H9 (cell line): Measurements from ENCODE around the gene HP. TPM values are rescaled to one million over a fixed set of nuclear protein-coding genes. Genes with fewer than 3 reads are reported as not detected.

ENCODE experiments used
- DNase-seq: peaks from one replicate; pipeline ENCODE4 v3.0.0-alpha.2; 2017
- H2AFZ ChIP-seq: one replicate; pipeline ENCODE4 v1.6.1; 2013; ENCODE audit warnings: mild to moderate bottlenecking, low read length, control low read depth, moderate library complexity
- H2AK5ac ChIP-seq: 2 replicates; pipeline ENCODE4 v1.6.1; 2013; ENCODE audit warnings: low read length, control low read depth, mixed read lengths; ENCODE audit not compliant: insufficient read length
- H2BK120ac ChIP-seq: one replicate; pipeline ENCODE4 v1.6.1; 2013; ENCODE audit warnings: low read depth, mild to moderate bottlenecking, low read length, control low read depth, inconsistent platforms; ENCODE audit not compliant: poor library complexity, severe bottlenecking
- H2BK12ac ChIP-seq: 2 replicates; pipeline ENCODE4 v1.6.1; 2013; ENCODE audit warnings: low read length, control low read depth, mixed read lengths, low read depth; ENCODE audit not compliant: insufficient read length
- H2BK15ac ChIP-seq: 2 replicates; pipeline ENCODE4 v1.6.1; 2013; ENCODE audit warnings: low read depth, low read length, control low read depth
- H2BK20ac ChIP-seq: one replicate; pipeline ENCODE4 v1.6.1; 2013; ENCODE audit warnings: low read depth, mild to moderate bottlenecking, low read length, control low read depth, inconsistent platforms; ENCODE audit not compliant: poor library complexity, severe bottlenecking
- H2BK5ac ChIP-seq: 2 replicates; pipeline ENCODE4 v1.6.1; 2013; ENCODE audit warnings: low read length, control low read depth, mixed read lengths; ENCODE audit not compliant: insufficient read length
- H3K14ac ChIP-seq: 2 replicates; pipeline ENCODE4 v1.6.1; 2013; ENCODE audit warnings: low read length, control low read depth; ENCODE audit not compliant: insufficient read depth
- H3K18ac ChIP-seq: 2 replicates; pipeline ENCODE4 v1.6.1; 2013; ENCODE audit warnings: low read depth, mild to moderate bottlenecking, mixed read lengths, low read length, control low read depth; ENCODE audit not compliant: insufficient read length
- H3K23ac ChIP-seq: 2 replicates; pipeline ENCODE4 v1.6.1; 2013; ENCODE audit warnings: low read length, control low read depth, mixed read lengths, low read depth; ENCODE audit not compliant: insufficient read length
- H3K23me2 ChIP-seq: 2 replicates; pipeline ENCODE4 v1.6.1; 2013; ENCODE audit warnings: low read depth, mild to moderate bottlenecking, mixed read lengths, low read length, control low read depth; ENCODE audit not compliant: insufficient read length, poor library complexity, severe bottlenecking
- H3K27ac ChIP-seq: 2 replicates; pipeline ENCODE4 v1.5.1; 2013; ENCODE audit warnings: low read length, control low read depth, mixed read lengths, low read depth; ENCODE audit not compliant: insufficient read length
- H3K27me3 ChIP-seq: 2 replicates; pipeline ENCODE4 v1.6.1; 2013; ENCODE audit warnings: low read length, control low read depth, inconsistent platforms; ENCODE audit not compliant: insufficient read depth
- H3K4ac ChIP-seq: 2 replicates; pipeline ENCODE4 v1.6.1; 2013; ENCODE audit warnings: low read depth, mild to moderate bottlenecking, control low read depth, inconsistent platforms, low read length, moderate library complexity
- H3K4me1 ChIP-seq: 2 replicates; pipeline ENCODE4 v1.6.1; 2013; ENCODE audit warnings: low read length, control low read depth, inconsistent platforms; ENCODE audit not compliant: insufficient read depth
- H3K4me2 ChIP-seq: 2 replicates; pipeline ENCODE4 v1.6.1; 2013; ENCODE audit warnings: low read length, control low read depth, mixed read lengths; ENCODE audit not compliant: insufficient read length, insufficient read depth
- H3K56ac ChIP-seq: 2 replicates; pipeline ENCODE4 v1.6.1; 2013; ENCODE audit warnings: low read depth, mild to moderate bottlenecking, mixed read lengths, low read length, control low read depth; ENCODE audit not compliant: insufficient read length
- H3K79me1 ChIP-seq: 2 replicates; pipeline ENCODE4 v1.6.1; 2013; ENCODE audit warnings: low read depth, mild to moderate bottlenecking, moderate library complexity, low read length, control low read depth, inconsistent platforms; ENCODE audit not compliant: insufficient read depth, poor library complexity, severe bottlenecking
- H3K79me2 ChIP-seq: 2 replicates; pipeline ENCODE4 v1.6.1; 2013; ENCODE audit warnings: low read length, control low read depth, inconsistent platforms; ENCODE audit not compliant: insufficient read depth
- H3K9ac ChIP-seq: 2 replicates; pipeline ENCODE4 v1.6.1; 2013; ENCODE audit warnings: low read length, control low read depth, mixed read lengths; ENCODE audit not compliant: insufficient read length; ENCODE audit errors: extremely low read depth
- H3K9me3 ChIP-seq: one replicate; pipeline ENCODE4 v1.6.1; 2013; ENCODE audit warnings: low read depth, low read length, inconsistent platforms; ENCODE audit not compliant: control insufficient read depth
- H3T11ph ChIP-seq: one replicate; pipeline ENCODE4 v1.6.1; 2013; ENCODE audit warnings: mild to moderate bottlenecking, low read length, control low read depth, inconsistent platforms
- H4K20me1 ChIP-seq: one replicate; pipeline ENCODE4 v1.6.1; 2013; ENCODE audit not compliant: control insufficient read depth, insufficient read length, insufficient read depth
- H4K5ac ChIP-seq: 2 replicates; pipeline ENCODE4 v1.6.1; 2013; ENCODE audit warnings: low read depth, mild to moderate bottlenecking, mixed read lengths, low read length, control low read depth; ENCODE audit not compliant: insufficient read length
- H4K8ac ChIP-seq: replicated peaks from 2 replicates; pipeline ENCODE4 v1.6.1; 2013; ENCODE audit warnings: low read length, control low read depth, mixed read lengths, low read depth; ENCODE audit not compliant: insufficient read length
- H4K91ac ChIP-seq: 2 replicates; pipeline ENCODE4 v1.6.1; 2013; ENCODE audit warnings: low read depth, mild to moderate bottlenecking, moderate library complexity, mixed read lengths, low read length, control low read depth; ENCODE audit not compliant: insufficient read length
- H3K27ac Mint-ChIP-seq, 3 experiments: 2 replicates in 2 of 3; 3 replicates in 1 of 3; pipeline ENCODE4 v1.8.0; 2020 to 2021; ENCODE audit warnings: mixed read lengths in 3 of 3, mild to moderate bottlenecking in 1 of 3, moderate library complexity in 1 of 3
- H3K27me3 Mint-ChIP-seq: 2 replicates; pipeline ENCODE4 v1.8.0; 2021; ENCODE audit warnings: low read depth, mild to moderate bottlenecking, moderate library complexity, mixed read lengths
- H3K36me3 Mint-ChIP-seq, 3 experiments: 2 replicates in 2 of 3; 3 replicates in 1 of 3; pipeline ENCODE4 v1.8.0; 2020 to 2021; ENCODE audit warnings: low read depth in 3 of 3, mixed read lengths in 3 of 3; ENCODE audit not compliant: insufficient read depth in 1 of 3
- H3K4me1 Mint-ChIP-seq, 2 experiments: 2 replicates each; pipeline ENCODE4 v1.8.0; 2020; ENCODE audit warnings: mixed read lengths in 2 of 2
- H3K4me3 Mint-ChIP-seq, 2 experiments: 2 replicates in 1 of 2; 3 replicates in 1 of 2; pipeline ENCODE4 v1.8.0; 2020 to 2021; ENCODE audit warnings: mild to moderate bottlenecking in 2 of 2, mixed read lengths in 2 of 2, moderate library complexity in 1 of 2
- H3K9me3 Mint-ChIP-seq, 2 experiments: 2 replicates in 1 of 2; 3 replicates in 1 of 2; pipeline ENCODE4 v1.8.0; 2020; ENCODE audit warnings: mild to moderate bottlenecking in 2 of 2, mixed read lengths in 2 of 2, moderate library complexity in 1 of 2
- CTCF ChIP-seq: fragments of 200-600 bp; sonication (generic); conservative IDR thresholded peaks from 3 replicates; pipeline ENCODE4 v1.8.0; 2021; ENCODE audit warnings: antibody characterized with exemption, mild to moderate bottlenecking
- WGBS: extraction: QIAGEN DNeasy Blood & Tissue Kit; methylation state at CpG from one replicate; pipeline ENCODE4 v1.1.7; 2013; ENCODE audit warnings: missing lambda C conversion rate, low lambda C conversion rate, mixed read lengths; ENCODE audit not compliant: insufficient read length; ENCODE audit errors: extremely low coverage; 5-methylcytosine and 5-hydroxymethylcytosine counted together
- total RNA-seq: library from RNA; stranded (reverse); gene quantifications from 2 replicates; pipeline ENCODE4 v1.2.1, GENCODE V29; 2021

The HP gene
- total RNA-seq, 1 experiment from 2014 or later = not detected

- peak within 1 kb of the TSS; percentile 71 to 98 (median 72); a peak in 5 of 7 replicates for H3K27ac Mint-ChIP-seq
- H3K9me3 Mint-ChIP-seq = no peaks in the 10 kb centered on the region; a peak in 1 of 5 replicates
- peaks cover 26% of the 10 kb centered on the region for H3K27me3 Mint-ChIP-seq
Observed at GRCh38 chr16:72008424-72009216, 45.7 kb upstream of the HP start, which contains the start of gene DHODH. Gene DHODH, plus strand, starts transcription at chr16:72008744. Its CDS starts 21 bp downstream, at chr16:72008765.

More at GRCh38 chr16:72008424-72009216, 45.7 kb upstream of the HP start, which contains the start of gene DHODH:
- no peak within 1 kb of the TSS for H3K56ac ChIP-seq
- H3K9ac ChIP-seq = peak within 1 kb of the TSS; percentile 91
- no peaks in the 10 kb centered on the region for H3K23me2 ChIP-seq
- H3K36me3 Mint-ChIP-seq = peaks cover under 1 to 9% (median 7%) of the 10 kb centered on the region in 3 experiments; a peak in 6 of 7 replicates
- H2BK15ac ChIP-seq = no peak within 1 kb of the TSS
- no peak within 1 kb of the TSS for H4K5ac ChIP-seq
- H3K18ac ChIP-seq = peak within 1 kb of the TSS; percentile 18
- WGBS = no CpG with 5 or more reads among the region's 57 CpGs
- no peaks in the 10 kb centered on the region for H3K27me3 ChIP-seq
- H4K8ac ChIP-seq = no peak within 1 kb of the TSS
- H3K79me2 ChIP-seq = no peaks in the 10 kb centered on the region
- H3K4me3 Mint-ChIP-seq = peak within 1 kb of the TSS; percentile 84 to 97
- no peak within 1 kb of the TSS for H2AFZ ChIP-seq
- TF ChIP-seq CTCF = no peak
- H3T11ph ChIP-seq = no peak within 1 kb of the TSS
- peaks cover 6% of the 10 kb centered on the region in 2 experiments; a peak in 3 of 4 replicates for H3K4me1 Mint-ChIP-seq
- H2BK12ac ChIP-seq = no peak within 1 kb of the TSS
- no peaks in the 10 kb centered on the region for H3K4me1 ChIP-seq
- peak within 1 kb of the TSS; percentile 50 for H3K4me2 ChIP-seq
- no peak within 1 kb of the TSS for H2BK5ac ChIP-seq
- peak; percentile 99 for DNase-seq
- H3K14ac ChIP-seq = peak within 1 kb of the TSS; percentile 14
- H3K79me1 ChIP-seq = no peaks in the 10 kb centered on the region
- H4K20me1 ChIP-seq = no peaks in the 10 kb centered on the region
- no peak within 1 kb of the TSS for H2AK5ac ChIP-seq
- H4K91ac ChIP-seq = no peak within 1 kb of the TSS
- no peak within 1 kb of the TSS for H3K27ac ChIP-seq
- H3K23ac ChIP-seq = no peak within 1 kb of the TSS
- H3K9me3 ChIP-seq = no peaks in the 10 kb centered on the region
- H2BK120ac ChIP-seq = no peak within 1 kb of the TSS
- no peak within 1 kb of the TSS for H2BK20ac ChIP-seq
- H3K4ac ChIP-seq = no peak within 1 kb of the TSS
